Measurements from ENCODE around the gene ADM2.
A peak's percentile ranks its signal among the peaks of the same experiment; 100 is the strongest.

The ADM2 gene

GRCh38 chr22:50506611-50507420, 25.5 kb downstream of the ADM2 start:
- CTCF ChIA-PET, result interaction anchor here (1.0 kb wide), 1 partner anchor 9 kb away, joined by 4 read pairs; no protein-coding TSS in a partner anchor
- no peak for DNase-seq (ENCODE audit: extremely low spot score)
- POLR2A ChIA-PET, result interaction anchor here (7.4 kb wide), 1 partner anchor 18 kb away, joined by 193 read pairs; the partner anchor contains the start of gene SCO2
- no peak for TF ChIP-seq NFRKB (IDR thresholded peaks at IDR 0.05)
- no peak for TF ChIP-seq BHLHE40 (IDR thresholded peaks at IDR 0.05; ENCODE audit: borderline replicate concordance)
- TF ChIP-seq CTBP1 (IDR thresholded peaks at IDR 0.05; ENCODE audit: borderline replicate concordance), result no peak
- TF ChIP-seq TARDBP (IDR thresholded peaks at IDR 0.05), result no peak
- TF ChIP-seq FOXA1 (IDR thresholded peaks at IDR 0.05), result no peak
- TF ChIP-seq L3MBTL2 (conservative IDR thresholded peaks at IDR 0.05), result no peak
- no peak for TF ChIP-seq FOXK2 (IDR thresholded peaks at IDR 0.05)
- no peak for TF ChIP-seq ARNT (IDR thresholded peaks at IDR 0.05)
- TF ChIP-seq ZNF384 (IDR thresholded peaks at IDR 0.05), result no peak
- TF ChIP-seq ELF4 (IDR thresholded peaks at IDR 0.05), result no peak
- TF ChIP-seq LEF1 (IDR thresholded peaks at IDR 0.05; ENCODE audit: borderline replicate concordance), result no peak
- TF ChIP-seq FOXM1 (IDR thresholded peaks at IDR 0.05; ENCODE audit: borderline replicate concordance), result no peak
- no peak for TF ChIP-seq SP1 (IDR thresholded peaks at IDR 0.05)
- TF ChIP-seq SUZ12 (IDR thresholded peaks at IDR 0.05), result no peak
- TF ChIP-seq PKNOX1 (IDR thresholded peaks at IDR 0.05), result no peak

- ChIA-PET POLR2A (interaction anchor here (0.6 to 7.4 kb wide), 29 partner anchors 8 to 256 kb away, joined by 3 to 193 read pairs (median 4); partner anchors contain the start of genes ADM2, CHKB, CPT1B and HDAC10), CTCF (interaction anchor here (0.7 to 1.1 kb wide), 2 partner anchors 9 to 18 kb away, joined by 5 read pairs; partner anchors contain the start of gene SCO2)
- DNase-seq (ENCODE audit: extremely low spot score), result peak; percentile 94
- TF ChIP-seq NFRKB (IDR thresholded peaks at IDR 0.05), result no peak
Observed at GRCh38 chr22:50507421-50507990, 26.2 kb downstream of the ADM2 start, which contains the start of gene LMF2. Gene LMF2 (minus strand): TSS chr22:50507702. CDS start chr22:50507675, 27 bp downstream.

- ChIA-PET CTCF (interaction anchor here (0.7 to 2.0 kb wide), 4 partner anchors 10 to 35 kb away, joined by 4 to 11 read pairs (median 5); partner anchors contain the start of gene SCO2), POLR2A (interaction anchor here (0.6 to 7.4 kb wide), 38 partner anchors 9 to 257 kb away, joined by 3 to 193 read pairs (median 4); partner anchors contain the start of genes ADM2, CHKB, CPT1B and HDAC10)
- TF ChIP-seq PKNOX1 (IDR thresholded peaks at IDR 0.05) (peak; percentile 89), L3MBTL2 (conservative IDR thresholded peaks at IDR 0.05) (peak; percentile 66), SP1 (IDR thresholded peaks at IDR 0.05) (no peak)
- DNase-seq (ENCODE audit: extremely low spot score), result peak; percentile 100
Observed at GRCh38 chr22:50507991-50508884, 26.9 kb downstream of the ADM2 start, which contains the start of gene NCAPH2. Gene NCAPH2 (plus strand): TSS chr22:50508224. CDS start chr22:50508338, 114 bp downstream.

- ChIA-PET POLR2A (interaction anchor here (0.7 to 7.4 kb wide), 11 partner anchors 9 to 119 kb away, joined by 3 to 193 read pairs (median 3); partner anchors contain the start of gene SCO2), CTCF (interaction anchor here (1.0 to 2.0 kb wide), 2 partner anchors 17 to 36 kb away, joined by 4 to 11 read pairs; partner anchors contain the start of gene SCO2)
Observed at GRCh38 chr22:50508897-50509296, 27.6 kb downstream of the ADM2 start.

GRCh38 chr22:50513175-50513574, 31.8 kb downstream of the ADM2 start:
- TF ChIP-seq FOXA1 (IDR thresholded peaks at IDR 0.05), result no peak
- TF ChIP-seq LEF1 (IDR thresholded peaks at IDR 0.05; ENCODE audit: borderline replicate concordance), result no peak
- no peak for TF ChIP-seq FOXK2 (IDR thresholded peaks at IDR 0.05)
- no peak for TF ChIP-seq NFRKB (IDR thresholded peaks at IDR 0.05)
- no peak for TF ChIP-seq L3MBTL2 (conservative IDR thresholded peaks at IDR 0.05)
- TF ChIP-seq TARDBP (IDR thresholded peaks at IDR 0.05), result no peak
- TF ChIP-seq HDGF (IDR thresholded peaks at IDR 0.05; ENCODE audit: borderline replicate concordance), result no peak
- TF ChIP-seq ELF4 (IDR thresholded peaks at IDR 0.05), result no peak
- TF ChIP-seq ZNF384 (IDR thresholded peaks at IDR 0.05), result no peak
- no peak for TF ChIP-seq FOXM1 (IDR thresholded peaks at IDR 0.05; ENCODE audit: borderline replicate concordance)
- no peak for TF ChIP-seq ARNT (IDR thresholded peaks at IDR 0.05)
- TF ChIP-seq BHLHE40 (IDR thresholded peaks at IDR 0.05; ENCODE audit: borderline replicate concordance), result no peak
- TF ChIP-seq SP1 (IDR thresholded peaks at IDR 0.05), result no peak
- TF ChIP-seq CTBP1 (IDR thresholded peaks at IDR 0.05; ENCODE audit: borderline replicate concordance), result no peak
- TF ChIP-seq PKNOX1 (IDR thresholded peaks at IDR 0.05), result no peak
- TF ChIP-seq SUZ12 (IDR thresholded peaks at IDR 0.05), result no peak
- no peak for DNase-seq (ENCODE audit: extremely low spot score)
- ChIA-PET POLR2A (interaction anchor here (4.6 to 7.4 kb wide), 2 partner anchors 11 to 12 kb away, joined by 33 to 193 read pairs; partner anchors contain the start of gene SCO2), CTCF (no interaction called here)

More at GRCh38 chr22:50508897-50509296, 27.6 kb downstream of the ADM2 start:
- TF ChIP-seq ARNT (IDR thresholded peaks at IDR 0.05) (no peak), ZNF384 (IDR thresholded peaks at IDR 0.05) (no peak)
- DNase-seq (ENCODE audit: extremely low spot score), result no peak

All from HEK293T (cell line).